Measurements from ENCODE around the gene GCLC.

The GCLC gene

GRCh38 chr6:53523511-53524454 lies 21.1 kb downstream of the GCLC start:
- H3K27me3 Mint-ChIP-seq: no peaks in the 10 kb centered on the region
- no peaks in the 10 kb centered on the region for H3K9me3 Mint-ChIP-seq
- peaks cover 26% of the 10 kb centered on the region for H3K36me3 Mint-ChIP-seq (ENCODE audit: low read depth)
- H3K27ac Mint-ChIP-seq: no peak overlapping the region
- peaks cover 15% of the 10 kb centered on the region for H3K4me1 Mint-ChIP-seq (ENCODE audit: low read depth)
- DNase-seq: no peak
- no peak overlapping the region for H3K4me3 Mint-ChIP-seq

GRCh38 chr6:53520320-53520928 lies 24.5 kb downstream of the GCLC start:
- Mint-ChIP-seq H3K4me1 (ENCODE audit: low read depth) (peaks cover 11% of the 10 kb centered on the region), H3K27me3 (no peaks in the 10 kb centered on the region)
- DNase-seq: no peak

GRCh38 chr6:53518862-53519261 lies 26.0 kb downstream of the GCLC start:
- no peak for DNase-seq
- peak overlapping the region; percentile 20 for H3K27ac Mint-ChIP-seq
- H3K36me3 Mint-ChIP-seq (ENCODE audit: low read depth): peaks cover 60% of the 10 kb centered on the region
- no peak overlapping the region for H3K4me3 Mint-ChIP-seq
- H3K4me1 Mint-ChIP-seq (ENCODE audit: low read depth): peaks cover 2% of the 10 kb centered on the region
- H3K27me3 Mint-ChIP-seq: no peaks in the 10 kb centered on the region
- no peaks in the 10 kb centered on the region for H3K9me3 Mint-ChIP-seq

More at GRCh38 chr6:53520320-53520928, 24.5 kb downstream of the GCLC start:
- H3K27ac Mint-ChIP-seq: peak overlapping the region; percentile 30
- peaks cover 46% of the 10 kb centered on the region for H3K36me3 Mint-ChIP-seq (ENCODE audit: low read depth)
- H3K9me3 Mint-ChIP-seq: no peaks in the 10 kb centered on the region
- no peak overlapping the region for H3K4me3 Mint-ChIP-seq

GRCh38 chr6:53517021-53517420 lies 27.9 kb downstream of the GCLC start:
- no peaks in the 10 kb centered on the region for H3K9me3 Mint-ChIP-seq
- no peaks in the 10 kb centered on the region for H3K27me3 Mint-ChIP-seq
- no peaks in the 10 kb centered on the region for H3K4me1 Mint-ChIP-seq (ENCODE audit: low read depth)
- no peak for DNase-seq
- H3K36me3 Mint-ChIP-seq (ENCODE audit: low read depth): peaks cover 72% of the 10 kb centered on the region
- no peak overlapping the region for H3K4me3 Mint-ChIP-seq
- H3K27ac Mint-ChIP-seq: no peak overlapping the region

- H3K9me3 Mint-ChIP-seq: no peaks in the 10 kb centered on the region
- peaks cover 74% of the 10 kb centered on the region for H3K36me3 Mint-ChIP-seq (ENCODE audit: low read depth)
- H3K4me1 Mint-ChIP-seq (ENCODE audit: low read depth): no peaks in the 10 kb centered on the region
- DNase-seq: no peak
- H3K4me3 Mint-ChIP-seq: no peak overlapping the region
- H3K27ac Mint-ChIP-seq: no peak overlapping the region
- H3K27me3 Mint-ChIP-seq: no peaks in the 10 kb centered on the region
Measured at GRCh38 chr6:53514677-53515076, 30.2 kb downstream of the GCLC start.

- Mint-ChIP-seq H3K36me3 (ENCODE audit: low read depth) (peaks cover 76% of the 10 kb centered on the region), H3K27ac (no peak overlapping the region), H3K9me3 (no peaks in the 10 kb centered on the region), H3K4me3 (no peak overlapping the region), H3K4me1 (ENCODE audit: low read depth) (no peaks in the 10 kb centered on the region), H3K27me3 (no peaks in the 10 kb centered on the region)
- DNase-seq: no peak
Measured at GRCh38 chr6:53513519-53513966, 31.4 kb downstream of the GCLC start.

- DNase-seq: no peak
- H3K4me1 Mint-ChIP-seq (ENCODE audit: low read depth): no peaks in the 10 kb centered on the region
- no peak overlapping the region for H3K27ac Mint-ChIP-seq
- H3K4me3 Mint-ChIP-seq: no peak overlapping the region
- H3K27me3 Mint-ChIP-seq: no peaks in the 10 kb centered on the region
- peaks cover 80% of the 10 kb centered on the region for H3K36me3 Mint-ChIP-seq (ENCODE audit: low read depth)
- H3K9me3 Mint-ChIP-seq: no peaks in the 10 kb centered on the region
Measured at GRCh38 chr6:53513056-53513455, 31.8 kb downstream of the GCLC start.

- DNase-seq: no peak
- Mint-ChIP-seq H3K36me3 (ENCODE audit: low read depth) (peaks cover 81% of the 10 kb centered on the region), H3K4me3 (no peak overlapping the region), H3K27ac (no peak overlapping the region), H3K4me1 (ENCODE audit: low read depth) (no peaks in the 10 kb centered on the region), H3K9me3 (no peaks in the 10 kb centered on the region), H3K27me3 (no peaks in the 10 kb centered on the region)
Measured at GRCh38 chr6:53512626-53513025, 32.3 kb downstream of the GCLC start.

GRCh38 chr6:53510746-53511145 lies 34.2 kb downstream of the GCLC start:
- Mint-ChIP-seq H3K27ac (no peak overlapping the region), H3K4me3 (no peak overlapping the region), H3K4me1 (ENCODE audit: low read depth) (no peaks in the 10 kb centered on the region), H3K9me3 (no peaks in the 10 kb centered on the region), H3K27me3 (no peaks in the 10 kb centered on the region), H3K36me3 (ENCODE audit: low read depth) (peaks cover 83% of the 10 kb centered on the region)
- no peak for DNase-seq

- no peak overlapping the region for H3K27ac Mint-ChIP-seq
- no peak for DNase-seq
- H3K4me3 Mint-ChIP-seq: no peak overlapping the region
- H3K27me3 Mint-ChIP-seq: no peaks in the 10 kb centered on the region
- no peaks in the 10 kb centered on the region for H3K4me1 Mint-ChIP-seq (ENCODE audit: low read depth)
- H3K36me3 Mint-ChIP-seq (ENCODE audit: low read depth): peaks cover 85% of the 10 kb centered on the region
- no peaks in the 10 kb centered on the region for H3K9me3 Mint-ChIP-seq
Measured at GRCh38 chr6:53506872-53507271, 38.0 kb downstream of the GCLC start.

- H3K27me3 Mint-ChIP-seq: no peaks in the 10 kb centered on the region
- H3K4me3 Mint-ChIP-seq: no peak overlapping the region
- H3K27ac Mint-ChIP-seq: no peak overlapping the region
- H3K4me1 Mint-ChIP-seq (ENCODE audit: low read depth): no peaks in the 10 kb centered on the region
- DNase-seq: no peak
- no peaks in the 10 kb centered on the region for H3K9me3 Mint-ChIP-seq
- H3K36me3 Mint-ChIP-seq (ENCODE audit: low read depth): peaks cover 87% of the 10 kb centered on the region
Measured at GRCh38 chr6:53504512-53504911, 40.4 kb downstream of the GCLC start.

- Mint-ChIP-seq H3K4me3 (no peak overlapping the region), H3K36me3 (ENCODE audit: low read depth) (peaks cover 87% of the 10 kb centered on the region), H3K9me3 (no peaks in the 10 kb centered on the region), H3K4me1 (ENCODE audit: low read depth) (no peaks in the 10 kb centered on the region), H3K27me3 (no peaks in the 10 kb centered on the region), H3K27ac (no peak overlapping the region)
- DNase-seq: no peak
Measured at GRCh38 chr6:53503060-53503459, 41.8 kb downstream of the GCLC start.

GRCh38 chr6:53501432-53501831 lies 43.5 kb downstream of the GCLC start:
- H3K36me3 Mint-ChIP-seq (ENCODE audit: low read depth): peaks cover 86% of the 10 kb centered on the region
- no peak for DNase-seq
- no peaks in the 10 kb centered on the region for H3K4me1 Mint-ChIP-seq (ENCODE audit: low read depth)
- H3K27me3 Mint-ChIP-seq: no peaks in the 10 kb centered on the region
- no peak overlapping the region for H3K4me3 Mint-ChIP-seq
- H3K27ac Mint-ChIP-seq: no peak overlapping the region
- no peaks in the 10 kb centered on the region for H3K9me3 Mint-ChIP-seq

- Mint-ChIP-seq H3K9me3 (no peaks in the 10 kb centered on the region), H3K27me3 (no peaks in the 10 kb centered on the region), H3K4me3 (no peak overlapping the region), H3K27ac (no peak overlapping the region), H3K36me3 (ENCODE audit: low read depth) (peaks cover 74% of the 10 kb centered on the region), H3K4me1 (ENCODE audit: low read depth) (no peaks in the 10 kb centered on the region)
- no peak for DNase-seq
Measured at GRCh38 chr6:53500095-53500494, 44.8 kb downstream of the GCLC start.

GRCh38 chr6:53499094-53499493 lies 45.8 kb downstream of the GCLC start:
- DNase-seq: no peak
- Mint-ChIP-seq H3K27ac (no peak overlapping the region), H3K4me1 (ENCODE audit: low read depth) (peaks cover 8% of the 10 kb centered on the region), H3K27me3 (peaks cover 7% of the 10 kb centered on the region), H3K36me3 (ENCODE audit: low read depth) (peaks cover 64% of the 10 kb centered on the region), H3K4me3 (no peak overlapping the region), H3K9me3 (no peaks in the 10 kb centered on the region)

All from activated T-cell treated with anti-CD3 and anti-CD28 coated beads, Interleukin-2, amount 50 U/mL, for 24 hours (primary cell).